M059J (cell line): ENCODE data around the gene NPHP4. TPM values are rescaled to one million over a fixed set of nuclear protein-coding genes. Genes with fewer than 3 reads are reported as not detected.
"Not testable (repeated sequence)": the region's sequence is repeated elsewhere in the genome, so short reads cannot be mapped to it uniquely, and the experiment has no call there.

ENCODE experiments used
- DNase-seq: peaks from one replicate; pipeline ENCODE4 v3.0.0-alpha.2; 2012; ENCODE audit warnings: low read depth
- total RNA-seq: library from RNA; depleted of rRNA; stranded (reverse); fragments of >200 nt; shearing (Covaris generic); gene quantifications from 2 replicates; pipeline ENCODE4 v1.2.3, GENCODE V29; 2014

The NPHP4 gene
- total RNA-seq, 1 experiment from 2014 or later = 7.8 TPM

DNA sequence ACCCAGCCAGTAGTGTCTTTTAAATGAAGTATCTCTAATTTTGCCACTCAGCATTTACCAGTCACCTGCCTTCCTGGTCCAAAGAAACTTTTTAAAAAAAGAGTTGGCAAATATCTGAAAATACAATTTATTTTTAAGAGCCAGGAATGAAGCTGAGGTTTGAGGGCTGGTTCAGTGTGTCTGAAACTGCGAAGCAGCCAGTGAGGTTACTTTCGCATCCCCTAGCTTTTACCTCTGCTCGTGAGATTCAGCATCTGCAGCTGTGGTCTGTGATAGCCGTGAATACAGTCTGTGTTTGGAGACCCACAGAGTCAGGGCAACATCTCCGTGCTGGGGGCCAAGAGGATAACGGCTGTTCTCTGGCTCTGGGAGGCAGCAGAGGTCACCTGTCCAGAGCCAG lies 32.2 kb upstream of the NPHP4 start:
- DNase-seq = no peak

DNA sequence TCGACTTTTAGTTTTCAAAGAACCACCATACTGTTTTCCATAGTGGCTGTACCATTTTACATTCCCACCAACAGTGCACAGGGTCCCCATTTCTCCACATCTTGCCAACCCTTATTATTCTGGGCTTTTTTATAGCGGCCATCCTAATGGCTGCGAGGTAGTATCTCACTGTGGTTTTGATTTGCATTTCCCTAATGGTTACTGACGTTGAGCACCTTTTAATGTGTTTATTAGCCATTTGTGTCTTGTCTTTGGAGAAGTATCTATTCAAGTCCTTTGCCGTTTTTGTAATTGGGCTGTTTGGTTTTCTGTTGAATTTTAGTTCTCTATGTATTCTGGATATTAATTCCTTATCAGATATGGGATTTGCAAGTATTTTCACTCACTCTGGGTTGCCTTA lies 31.1 kb upstream of the NPHP4 start:
- no peak for DNase-seq

DNA sequence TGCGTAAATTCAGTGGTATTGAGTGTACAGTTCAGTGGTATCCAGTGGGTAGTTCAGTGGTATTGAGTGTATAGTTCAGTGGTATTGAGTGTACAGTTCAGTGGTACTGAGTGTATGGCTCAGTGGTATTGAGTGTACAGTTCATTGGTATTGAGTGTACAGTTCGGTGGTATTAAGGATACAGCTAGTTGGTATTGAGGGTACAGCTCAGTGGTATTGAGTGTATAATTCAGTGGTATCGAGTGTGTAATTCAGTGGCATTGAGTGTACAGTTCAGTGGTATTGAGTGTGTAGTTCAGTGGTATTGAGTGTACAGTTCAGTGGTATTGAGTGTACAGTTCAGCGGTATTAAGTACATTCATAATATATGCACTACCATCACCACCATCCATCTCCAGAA lies 30.0 kb upstream of the NPHP4 start:
- no peak for DNase-seq

DNA sequence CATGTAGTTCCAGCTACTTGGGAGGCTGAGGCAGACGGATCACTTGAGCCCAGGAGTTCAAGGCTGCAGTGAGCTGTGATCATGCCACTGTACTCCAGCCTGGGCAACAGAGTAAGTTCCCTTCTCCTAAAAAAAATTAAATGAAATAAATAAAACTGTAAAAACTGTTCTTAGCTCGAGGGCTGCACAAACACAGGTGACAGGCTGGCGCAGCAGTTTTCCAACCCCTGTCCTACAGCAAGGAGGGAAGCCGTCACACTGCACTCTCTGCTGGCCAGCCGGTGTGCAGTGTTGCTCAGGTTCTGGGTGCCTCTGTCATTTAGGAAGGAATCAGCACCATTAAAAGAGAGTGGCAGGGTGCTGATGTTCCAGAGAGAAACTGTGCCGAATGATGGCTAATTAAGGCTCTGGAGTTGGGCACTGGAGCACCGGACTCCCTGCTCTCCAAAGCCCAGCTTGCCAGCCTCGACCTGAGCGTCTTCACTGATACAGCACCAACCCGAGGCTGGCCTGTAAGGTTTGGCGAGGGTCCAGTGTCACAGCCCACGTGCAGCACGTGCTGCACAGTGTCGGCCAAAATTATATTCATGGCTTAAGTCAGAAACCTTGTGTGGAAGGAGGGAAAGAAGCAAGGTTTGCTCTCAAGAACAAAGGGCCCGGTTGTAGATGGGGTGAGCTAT lies 27.1 kb upstream of the NPHP4 start:
- DNase-seq = no peak

DNA sequence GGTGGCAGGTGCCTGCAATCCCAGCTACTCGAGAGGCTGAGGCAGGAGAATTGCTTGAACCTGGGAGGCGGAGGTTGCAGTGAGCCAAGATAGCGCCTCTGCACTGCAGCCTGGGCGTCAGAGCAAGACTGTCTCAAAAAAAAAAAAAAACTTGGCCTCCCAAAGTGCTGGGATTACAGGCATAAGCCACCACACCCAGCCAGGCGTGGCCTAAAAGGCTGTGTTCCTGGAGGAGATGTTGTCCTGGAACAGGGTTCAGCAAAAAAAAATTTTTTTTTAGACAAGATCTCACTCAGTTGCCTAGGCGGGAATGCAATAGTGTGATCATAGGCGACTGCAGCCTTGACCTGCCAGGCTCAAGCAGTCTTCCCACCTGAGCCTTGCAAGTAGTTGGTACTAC lies 25.4 kb upstream of the NPHP4 start:
- not testable (repeated sequence) for DNase-seq

DNA sequence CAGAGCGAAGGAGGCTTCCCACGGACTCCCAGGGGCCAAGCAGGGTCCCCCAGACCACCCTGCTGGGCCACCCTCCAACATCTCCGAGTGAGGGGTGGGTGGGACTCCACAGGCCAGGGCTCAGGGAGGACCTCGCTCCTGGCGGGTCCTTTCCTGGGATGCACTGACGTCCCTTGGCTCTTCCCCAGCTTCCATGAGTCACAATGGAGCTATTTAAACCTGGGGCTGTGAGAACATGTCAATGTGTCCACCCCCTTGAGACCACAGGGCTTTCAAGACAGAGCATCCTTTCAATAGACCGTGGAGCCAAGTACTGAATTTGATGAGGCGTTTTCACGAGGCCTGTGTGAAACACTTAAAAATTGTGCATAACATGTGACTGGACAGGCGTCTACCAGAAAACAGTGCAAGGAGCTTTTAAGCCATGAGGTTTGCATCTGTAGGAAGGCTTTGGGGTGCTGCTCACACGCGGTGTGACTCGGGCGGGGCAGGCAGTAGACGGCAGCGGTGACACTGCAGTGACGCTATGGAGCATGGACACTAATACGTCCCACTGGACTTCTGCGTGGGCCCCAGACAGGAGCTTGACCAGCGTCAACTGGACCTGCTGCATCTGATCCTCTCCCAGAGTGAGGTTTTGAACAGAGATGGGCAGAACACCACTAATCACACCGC lies 24.1 kb upstream of the NPHP4 start:
- peak; percentile 84 for DNase-seq

DNA sequence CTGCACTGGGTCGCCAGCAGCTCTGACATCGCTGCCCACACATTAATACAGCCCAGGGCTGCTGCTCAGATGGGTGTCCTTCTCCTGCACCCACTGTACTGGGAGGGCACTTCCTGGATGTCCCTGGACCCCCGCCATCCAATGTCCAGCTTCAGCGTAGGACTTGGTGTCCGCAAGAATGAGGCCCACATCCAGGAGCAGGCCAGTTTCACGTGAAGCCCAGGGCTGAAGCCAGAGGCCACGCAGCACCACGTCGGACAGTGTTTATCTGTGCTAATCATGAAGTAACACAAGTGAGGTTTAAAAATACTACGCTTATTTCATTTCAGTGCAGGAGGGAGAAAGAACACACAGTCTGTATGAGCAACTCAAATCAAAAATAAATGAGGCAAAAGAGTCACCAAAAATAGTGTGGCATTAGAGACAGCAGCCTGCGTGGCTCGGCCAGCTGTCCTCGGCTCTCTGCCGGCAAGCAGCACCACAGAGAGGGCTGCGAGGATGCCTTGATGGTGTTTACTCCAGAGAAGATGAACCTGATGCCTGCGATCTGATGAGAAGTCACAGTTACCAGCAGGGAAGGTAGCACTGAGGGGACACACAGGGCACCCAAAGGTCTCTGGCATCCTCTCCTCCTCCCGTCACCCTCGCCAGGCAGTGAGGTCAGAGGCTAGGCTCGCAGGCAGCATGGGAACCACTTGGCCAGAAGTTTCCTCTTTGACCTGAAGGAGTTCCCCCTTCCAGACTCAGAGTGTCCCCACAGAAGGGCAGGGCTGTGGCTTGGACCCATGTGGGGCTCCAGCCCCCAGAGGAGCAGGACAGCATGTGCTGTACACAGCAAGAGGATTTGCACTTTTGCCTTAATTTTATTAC lies 22.1 kb upstream of the NPHP4 start:
- no peak for DNase-seq

DNA sequence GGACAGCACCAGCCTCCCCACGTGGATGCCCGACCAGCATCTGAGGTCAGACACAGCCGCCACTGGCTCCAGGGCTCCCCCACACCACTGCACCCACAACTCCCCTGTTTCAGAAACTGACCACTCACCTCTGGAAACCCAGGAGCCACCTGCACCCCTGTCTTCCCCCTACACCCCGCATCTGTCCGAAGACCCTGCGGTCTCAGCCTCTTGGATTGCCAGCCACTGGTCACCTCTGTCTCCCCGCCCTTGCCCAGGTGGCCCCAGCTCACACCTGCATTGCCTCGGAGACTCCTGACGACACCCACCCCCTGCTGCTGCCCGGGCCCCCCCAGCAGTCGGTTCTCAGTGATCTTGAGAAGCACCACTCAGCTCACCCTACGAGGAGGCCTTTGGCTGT lies 21.3 kb upstream of the NPHP4 start:
- DNase-seq = no peak

DNA sequence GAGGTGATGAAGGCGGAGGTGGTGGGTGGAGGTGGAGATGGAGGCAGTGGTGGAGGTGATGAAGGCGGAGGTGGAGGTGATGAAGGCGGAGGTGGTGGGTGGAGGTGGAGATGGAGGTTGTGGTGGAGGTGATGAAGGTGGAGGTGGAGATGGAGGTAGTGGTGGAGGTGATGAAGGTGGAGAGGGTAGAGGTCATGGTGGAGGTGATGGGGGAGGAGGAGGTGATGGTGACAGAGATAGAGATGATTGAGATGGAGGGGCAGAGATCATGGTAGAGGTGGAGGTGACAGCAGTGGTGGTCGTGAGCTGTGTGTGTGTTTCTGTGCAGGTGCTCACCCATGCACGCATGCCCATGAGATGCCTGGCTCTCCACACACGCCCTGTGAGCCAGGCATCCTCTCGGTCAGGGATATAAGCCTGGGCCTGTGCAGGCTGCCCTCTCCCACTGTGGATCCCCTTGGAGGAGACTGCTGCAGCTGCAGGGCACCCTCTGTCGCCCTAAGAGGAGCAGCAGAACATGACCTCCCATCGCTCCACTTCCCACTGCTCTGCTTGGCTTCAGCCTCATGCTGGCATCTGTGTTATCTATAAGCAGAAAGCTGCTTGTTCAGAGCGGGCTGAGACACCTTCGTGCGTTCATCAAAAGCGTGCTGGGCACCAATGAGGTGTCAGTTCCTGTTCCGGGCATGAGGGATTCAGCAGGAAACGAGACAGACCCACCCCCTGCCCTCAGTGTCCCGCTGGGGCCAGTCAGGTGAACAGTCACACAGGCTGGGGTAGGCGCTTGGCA lies 20.5 kb upstream of the NPHP4 start:
- no peak for DNase-seq

DNA sequence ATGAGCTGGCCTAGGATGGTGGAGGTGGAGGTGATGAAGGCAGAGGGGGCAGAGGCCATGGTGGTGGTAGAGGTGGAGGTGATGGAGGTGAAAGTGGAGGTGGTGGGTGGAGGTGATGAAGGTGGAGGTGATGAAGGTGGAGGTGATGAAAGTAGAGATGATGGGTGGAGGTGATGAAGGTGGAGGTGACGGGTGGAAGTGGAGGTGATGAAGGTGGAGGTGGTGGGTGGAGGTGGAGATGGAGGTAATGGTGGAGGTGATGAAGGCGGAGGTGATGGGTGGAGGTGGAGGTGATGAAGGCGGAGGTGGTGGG lies 19.7 kb upstream of the NPHP4 start:
- no peak for DNase-seq

DNA sequence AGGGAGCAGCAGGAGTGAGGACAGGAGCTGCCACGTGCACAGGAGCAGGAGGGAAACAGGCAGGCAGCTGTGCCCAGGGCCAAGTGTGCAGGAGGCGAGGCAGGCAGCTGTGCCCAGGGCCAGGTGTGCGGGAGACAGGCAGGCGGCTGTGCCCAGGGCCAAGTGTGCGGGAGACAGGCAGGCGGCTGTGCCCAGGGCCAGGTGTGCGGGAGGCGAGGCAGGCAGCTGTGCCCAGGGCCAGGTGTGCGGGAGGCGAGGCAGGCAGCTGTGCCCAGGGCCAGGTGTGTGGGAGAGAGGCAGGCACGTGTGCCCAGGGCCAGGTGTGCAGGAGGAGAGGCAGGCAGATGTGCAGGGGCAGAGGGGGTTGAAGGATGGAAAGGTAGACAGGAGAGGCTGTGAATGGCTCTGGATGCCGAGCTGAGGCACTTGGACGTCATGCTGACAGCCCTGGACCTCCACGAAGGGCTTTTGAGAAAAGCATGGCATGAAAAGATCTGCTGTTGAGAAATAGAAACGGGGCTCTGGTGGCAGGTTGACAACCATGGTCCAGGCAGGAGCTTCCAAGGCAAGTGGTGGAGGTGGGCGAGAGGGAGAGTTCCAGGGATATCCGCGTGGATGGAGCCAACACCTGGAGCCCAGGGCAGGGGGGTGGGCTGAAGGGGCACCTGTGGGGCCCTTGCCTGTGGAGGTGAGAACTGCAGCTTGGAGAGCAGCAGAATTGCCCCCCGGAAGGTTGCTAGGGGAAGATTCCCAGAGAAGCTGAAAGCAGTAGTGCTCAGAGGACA lies 19.1 kb upstream of the NPHP4 start:
- no peak for DNase-seq

DNA sequence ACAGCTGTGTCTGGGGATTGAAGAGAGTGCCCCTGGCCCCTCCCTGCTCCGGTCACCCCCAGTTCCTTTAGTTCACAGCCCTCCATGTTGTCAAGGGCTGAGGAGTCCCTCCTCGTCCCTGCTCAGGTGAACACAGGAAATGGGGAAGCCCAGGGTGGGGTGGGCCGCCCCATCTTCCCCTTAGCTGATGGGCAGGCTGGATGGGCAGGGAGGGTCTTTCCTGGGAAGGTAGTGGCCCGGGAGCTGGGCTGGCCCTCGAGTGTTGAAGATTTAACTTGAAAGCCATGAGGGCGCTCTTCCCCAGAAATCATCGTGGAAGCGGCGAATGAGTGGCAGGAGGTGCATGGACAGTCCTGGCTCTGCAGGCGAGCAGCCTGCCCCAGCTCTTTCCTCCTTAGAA lies 18.3 kb upstream of the NPHP4 start:
- no peak for DNase-seq

DNA sequence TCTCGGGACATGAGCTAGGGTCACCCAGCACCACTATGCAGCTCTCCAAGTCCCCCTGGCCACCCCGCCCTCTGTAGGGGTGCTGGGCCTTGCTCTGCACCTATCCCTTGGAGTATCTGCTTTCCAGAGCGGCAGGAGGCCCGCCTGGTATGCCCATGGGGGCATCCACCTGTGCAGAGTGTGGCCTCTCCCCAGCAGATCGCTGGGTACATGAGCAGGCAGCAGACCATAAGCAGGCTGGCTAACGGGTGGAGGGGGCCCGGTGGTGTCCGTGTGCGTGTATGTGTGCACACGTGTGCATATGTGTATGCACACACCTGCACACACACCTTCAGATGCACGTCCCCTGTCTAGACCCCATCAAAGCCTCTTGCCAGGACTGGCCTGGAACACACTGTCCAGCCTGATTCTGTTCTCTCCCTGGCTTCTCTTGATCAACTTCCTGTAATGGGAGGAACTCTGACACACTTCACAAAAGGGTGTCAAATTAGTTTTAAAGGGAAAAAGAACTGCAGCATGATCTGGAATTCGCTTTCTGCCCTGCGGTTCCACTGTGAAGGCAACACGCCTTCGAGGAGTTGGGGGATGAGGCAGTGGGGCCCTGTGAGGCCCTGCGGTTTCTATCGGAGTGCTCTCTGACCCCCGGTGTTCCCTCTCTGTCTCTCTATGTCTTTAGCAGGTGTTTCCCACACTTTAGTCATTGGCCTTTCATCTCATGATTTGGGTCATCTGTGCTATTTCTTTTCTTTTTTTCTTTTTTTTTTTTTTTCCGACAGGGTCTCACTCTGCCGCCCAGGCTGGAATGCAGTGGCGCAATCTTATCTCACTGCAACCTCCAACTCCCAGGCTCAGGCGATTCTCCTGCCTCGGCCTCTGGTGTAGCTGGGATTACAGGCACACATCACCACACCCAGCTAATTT lies 17.2 kb upstream of the NPHP4 start:
- no peak for DNase-seq

DNA sequence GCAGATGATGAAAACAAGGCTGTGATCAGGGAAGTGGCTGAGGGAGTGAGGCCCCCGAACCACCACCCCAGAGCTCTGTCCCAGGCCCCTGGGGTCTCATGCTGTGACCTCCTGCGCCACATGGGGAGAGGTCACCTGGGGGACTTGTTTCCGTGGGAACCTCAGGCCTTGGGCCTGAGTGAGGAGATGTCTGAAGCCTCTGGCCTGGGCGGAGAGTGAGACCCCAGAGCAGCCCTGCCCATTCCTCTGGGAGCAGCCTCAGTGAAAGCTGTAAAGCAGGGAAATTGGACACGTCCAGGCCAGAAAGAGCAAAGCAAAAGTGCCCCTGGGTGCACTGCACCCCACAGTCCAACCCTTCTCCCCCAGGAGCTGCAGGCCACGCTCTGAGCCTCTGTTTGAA lies 16.5 kb upstream of the NPHP4 start:
- no peak for DNase-seq

DNA sequence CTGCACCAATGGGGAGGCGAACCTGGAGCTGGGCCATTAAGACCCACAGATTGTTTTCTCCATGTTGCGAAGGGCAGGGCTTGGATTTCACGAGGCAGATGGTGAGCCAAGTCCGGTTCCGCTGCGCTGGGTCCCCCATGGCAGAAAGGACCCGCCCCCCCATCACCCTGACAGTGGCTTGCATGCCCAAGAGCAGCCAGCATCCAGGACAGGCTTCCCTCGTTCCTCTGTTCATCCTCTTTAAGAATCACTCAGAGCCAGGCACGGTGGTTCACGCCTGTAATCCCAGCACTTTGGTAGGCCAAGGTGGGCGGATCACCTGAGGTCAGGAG lies 15.8 kb upstream of the NPHP4 start:
- DNase-seq = no peak

DNA sequence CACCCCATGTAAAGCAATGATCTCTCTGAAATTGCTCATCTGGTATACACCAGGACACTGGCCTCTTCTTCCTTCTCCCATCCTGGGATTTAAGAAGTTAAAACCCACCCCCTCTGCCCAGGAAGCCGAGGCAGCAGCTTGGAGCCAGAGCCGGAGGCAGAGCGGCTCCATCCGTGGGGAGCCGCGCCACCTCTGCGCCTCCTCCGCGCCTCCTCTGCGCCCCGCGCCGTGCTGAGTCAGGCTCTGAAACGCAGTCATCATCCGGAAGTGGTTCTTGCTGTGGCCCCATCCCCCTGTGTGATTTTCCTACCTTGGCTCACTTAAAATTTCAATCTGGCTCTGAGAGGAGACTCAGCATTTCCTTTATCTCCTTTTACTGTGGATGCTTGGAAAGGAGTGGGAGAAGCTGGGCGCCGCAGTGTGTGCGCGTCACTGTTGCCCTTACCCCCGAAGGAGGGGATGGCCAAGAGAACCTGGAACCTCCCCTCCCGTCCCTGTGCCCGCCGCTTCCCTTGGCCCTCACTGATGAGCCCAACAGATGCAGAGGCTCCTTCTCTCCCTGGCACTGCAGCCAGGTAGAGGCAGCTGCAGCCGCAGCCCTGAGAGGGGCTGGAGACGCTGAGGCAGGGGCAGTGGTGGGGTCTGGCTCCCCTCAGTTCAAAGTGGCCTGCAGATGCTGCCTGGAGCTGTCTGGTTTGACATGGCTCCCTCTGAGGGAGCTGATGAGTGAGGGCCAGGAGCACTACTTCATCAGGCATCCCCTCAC lies 15.3 kb upstream of the NPHP4 start:
- no peak for DNase-seq

DNA sequence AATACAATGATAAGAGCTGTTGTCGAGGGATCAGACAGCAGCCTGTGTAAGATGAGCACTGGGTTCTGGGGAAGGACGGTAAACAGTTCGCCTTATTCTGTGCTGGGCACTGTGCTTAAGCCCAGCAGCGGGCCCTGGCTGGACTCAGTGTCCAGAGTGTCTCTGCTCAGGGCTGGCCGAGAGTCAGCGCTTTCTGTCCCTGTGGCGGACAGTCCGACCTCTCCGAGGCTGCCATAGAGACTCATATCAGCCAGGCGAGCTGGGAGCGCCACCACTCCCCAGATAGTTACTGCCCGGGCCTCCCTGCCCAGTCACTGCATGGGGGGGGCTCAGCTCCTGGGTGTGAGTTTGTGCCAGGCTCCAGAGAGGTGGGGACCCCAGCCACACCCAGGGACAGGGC lies 14.7 kb upstream of the NPHP4 start:
- no peak for DNase-seq

DNA sequence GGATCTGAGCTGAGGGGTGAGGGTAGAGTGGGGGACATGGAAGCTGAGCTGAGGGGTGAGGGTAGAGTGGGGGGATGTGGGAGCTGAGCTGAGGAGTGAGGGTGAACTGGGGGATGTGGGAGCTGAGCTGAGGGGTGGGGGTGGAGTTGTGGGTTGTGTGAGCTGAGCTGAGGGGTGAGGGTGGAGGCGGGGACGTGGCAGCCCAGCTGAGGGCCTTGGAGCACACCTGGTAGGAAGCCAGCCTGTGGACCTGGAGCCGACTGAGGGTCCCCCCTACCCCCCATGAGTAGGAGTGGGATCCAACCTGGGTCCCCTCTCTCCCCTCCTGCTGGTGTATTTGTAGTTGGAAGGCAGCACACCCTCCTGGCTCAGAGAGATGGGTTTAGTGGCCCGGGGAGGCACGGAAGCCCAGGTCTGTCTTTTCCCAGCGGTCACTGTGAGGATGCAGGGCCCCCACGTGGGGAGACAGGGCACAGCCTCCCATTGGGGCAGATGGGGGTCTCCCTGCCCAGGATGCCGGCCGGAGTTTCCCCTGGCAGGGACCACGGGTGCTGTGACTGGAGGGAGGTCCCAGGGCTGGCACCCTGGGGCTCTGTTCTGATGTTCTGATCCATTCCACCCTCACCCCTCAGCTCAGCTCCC lies 13.2 kb upstream of the NPHP4 start:
- DNase-seq = no peak

DNA sequence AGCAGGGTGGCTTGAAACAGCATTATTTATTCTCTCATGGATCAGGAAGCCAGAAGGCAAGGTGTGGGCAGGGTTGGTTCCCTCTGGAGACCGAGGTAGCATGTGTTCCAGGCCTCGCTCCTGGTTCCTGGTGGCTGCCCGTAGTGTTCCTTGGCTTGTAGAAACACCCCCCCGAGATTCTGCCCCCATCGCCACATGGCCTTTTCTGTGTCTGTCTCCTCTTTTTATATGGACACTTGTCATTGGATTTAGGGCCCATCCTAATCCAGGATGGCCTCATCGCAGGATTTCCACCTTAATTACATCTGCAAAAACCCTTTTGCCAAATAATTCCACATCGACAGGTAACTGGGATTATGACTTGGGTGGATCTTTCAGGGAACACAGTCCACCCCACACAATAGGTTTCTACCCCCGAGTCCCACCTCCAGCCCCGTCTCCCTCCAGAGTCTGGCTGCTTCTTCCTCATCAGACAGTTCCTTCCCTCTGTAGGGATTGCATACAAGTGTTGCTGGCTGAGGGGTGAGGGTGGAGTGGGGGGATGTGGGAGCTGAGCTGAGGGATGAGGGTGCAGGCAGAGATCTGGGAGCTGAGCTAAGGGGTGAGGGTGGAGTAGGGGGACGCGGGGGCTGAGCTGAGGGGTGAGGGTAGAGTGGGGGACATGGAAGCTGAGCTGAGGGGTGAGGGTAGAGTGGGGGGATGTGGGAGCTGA lies 12.3 kb upstream of the NPHP4 start:
- DNase-seq = no peak
